Astrocyte (in vitro differentiated cells and primary cell): ENCODE data around the gene CSMD2. TPM values are rescaled to one million over a fixed set of nuclear protein-coding genes. Genes with fewer than 3 reads are reported as not detected.
A peak's percentile ranks its signal among the peaks of the same experiment; 100 is the strongest.

Experiments
- DNase-seq: peaks from one replicate; pipeline ENCODE4 v3.0.0-alpha.2; 2010; ENCODE audit warnings: low read depth
- FAIRE-seq: peaks from 2 replicates; lab custom pipeline; 2011; peaks lifted over from hg19 to GRCh38; lab: Jason Lieb, UNC
- H2AFZ ChIP-seq: 2 replicates; pipeline ENCODE4 v1.6.0; 2012; ENCODE audit warnings: low read depth, low read length, inconsistent platforms
- H3K27ac ChIP-seq: 2 replicates; pipeline ENCODE4 v1.5.1; 2011; ENCODE audit warnings: low read depth, low read length, inconsistent platforms
- H3K27me3 ChIP-seq: 2 replicates; pipeline ENCODE4 v1.6.0; 2011; ENCODE audit warnings: low read length, inconsistent platforms; ENCODE audit not compliant: insufficient read depth
- H3K36me3 ChIP-seq: 2 replicates; pipeline ENCODE4 v1.5.1; 2011; ENCODE audit warnings: low read length, inconsistent platforms; ENCODE audit not compliant: insufficient read depth
- H3K4me1 ChIP-seq: 2 replicates; pipeline ENCODE4 v1.5.1; 2011; ENCODE audit warnings: low read length, inconsistent platforms; ENCODE audit not compliant: insufficient read depth
- H3K4me2 ChIP-seq: 2 replicates; pipeline ENCODE4 v1.6.0; 2012; ENCODE audit warnings: low read length, inconsistent platforms
- H3K4me3 ChIP-seq: 2 replicates; pipeline ENCODE4 v1.5.1; 2011; ENCODE audit warnings: low read depth, mild to moderate bottlenecking, low read length, inconsistent platforms; ENCODE audit not compliant: insufficient read depth
- H3K79me2 ChIP-seq: 2 replicates; pipeline ENCODE4 v1.6.0; 2012; ENCODE audit warnings: mild to moderate bottlenecking, low read length, inconsistent platforms; ENCODE audit not compliant: insufficient read depth
- H3K9ac ChIP-seq: 2 replicates; pipeline ENCODE4 v1.6.0; 2012; ENCODE audit warnings: mild to moderate bottlenecking, low read length, inconsistent platforms
- H3K9me3 ChIP-seq: 2 replicates; pipeline ENCODE4 v1.5.1; 2012; ENCODE audit warnings: low read depth, mild to moderate bottlenecking, low read length, inconsistent platforms; ENCODE audit not compliant: insufficient read depth
- H4K20me1 ChIP-seq: 2 replicates; pipeline ENCODE4 v1.6.0; 2012; ENCODE audit warnings: low read length, inconsistent platforms; ENCODE audit not compliant: insufficient read depth
- H3K27ac Mint-ChIP-seq: one replicate; pipeline ENCODE4 v1.8.0; 2021; ENCODE audit warnings: mild to moderate bottlenecking, mixed read lengths; ENCODE audit not compliant: unreplicated experiment
- H3K27me3 Mint-ChIP-seq: one replicate; pipeline ENCODE4 v1.8.0; 2021; ENCODE audit warnings: low read depth, mixed read lengths; ENCODE audit not compliant: unreplicated experiment
- H3K36me3 Mint-ChIP-seq: one replicate; pipeline ENCODE4 v1.8.0; 2021; ENCODE audit warnings: low read depth, mixed read lengths; ENCODE audit not compliant: unreplicated experiment
- H3K4me1 Mint-ChIP-seq: one replicate; pipeline ENCODE4 v1.8.0; 2021; ENCODE audit warnings: low read depth, mixed read lengths; ENCODE audit not compliant: unreplicated experiment
- H3K4me3 Mint-ChIP-seq: one replicate; pipeline ENCODE4 v1.8.0; 2021; ENCODE audit warnings: mild to moderate bottlenecking, moderate library complexity, mixed read lengths; ENCODE audit not compliant: unreplicated experiment
- H3K9me3 Mint-ChIP-seq: one replicate; pipeline ENCODE4 v1.8.0; 2021; ENCODE audit warnings: mild to moderate bottlenecking, mixed read lengths; ENCODE audit not compliant: unreplicated experiment
- EZH2 ChIP-seq: IDR thresholded peaks from 2 replicates; pipeline ENCODE4 v1.6.1; 2012; ENCODE audit warnings: mild to moderate bottlenecking, low read length, inconsistent platforms; ENCODE audit not compliant: insufficient read depth
- total RNA-seq: library from RNA; stranded (reverse); gene quantifications from 2 replicates; pipeline ENCODE4 v1.2.1, GENCODE V29; 2021
- TF ChIP-seq, protein P1 (sequence below): IDR thresholded peaks from 2 replicates; pipeline ENCODE4 v1.5.1; 2011; ENCODE audit warnings: low read depth, mild to moderate bottlenecking, inconsistent platforms, low read length, moderate library complexity; ENCODE audit not compliant: insufficient read depth

CSMD2 gene
- total RNA-seq, 1 donor from 2014 or later: 11.1 TPM

DNA sequence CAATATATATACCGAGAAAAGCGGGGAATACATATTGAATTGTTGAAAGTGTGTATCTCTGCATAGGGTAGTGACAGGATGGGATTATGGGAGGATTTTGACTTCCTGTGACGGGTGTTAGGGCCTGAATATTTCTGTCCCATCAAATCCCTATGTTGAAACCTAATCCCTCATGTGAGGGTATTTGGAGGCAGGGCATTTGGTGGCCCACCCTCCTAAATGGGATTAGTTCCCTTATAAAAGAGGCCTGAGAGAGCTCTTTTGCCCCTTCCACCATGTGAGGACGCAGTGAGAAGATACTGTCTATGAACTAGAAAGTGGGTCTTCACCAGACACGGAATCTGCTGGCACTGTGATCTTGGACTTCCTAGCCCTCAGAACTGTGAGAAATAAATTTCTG lies 555.3 kb downstream of the CSMD2 start:
- no peak overlapping the region for H3K27ac ChIP-seq
- no peaks in the 10 kb centered on the region for H3K4me1 ChIP-seq
- H3K4me2 ChIP-seq: no peak overlapping the region
- no peaks in the 10 kb centered on the region for H4K20me1 ChIP-seq
- no peak overlapping the region for H3K4me3 ChIP-seq
- no peaks in the 10 kb centered on the region for H3K27me3 ChIP-seq
- TF ChIP-seq, protein P1, sequence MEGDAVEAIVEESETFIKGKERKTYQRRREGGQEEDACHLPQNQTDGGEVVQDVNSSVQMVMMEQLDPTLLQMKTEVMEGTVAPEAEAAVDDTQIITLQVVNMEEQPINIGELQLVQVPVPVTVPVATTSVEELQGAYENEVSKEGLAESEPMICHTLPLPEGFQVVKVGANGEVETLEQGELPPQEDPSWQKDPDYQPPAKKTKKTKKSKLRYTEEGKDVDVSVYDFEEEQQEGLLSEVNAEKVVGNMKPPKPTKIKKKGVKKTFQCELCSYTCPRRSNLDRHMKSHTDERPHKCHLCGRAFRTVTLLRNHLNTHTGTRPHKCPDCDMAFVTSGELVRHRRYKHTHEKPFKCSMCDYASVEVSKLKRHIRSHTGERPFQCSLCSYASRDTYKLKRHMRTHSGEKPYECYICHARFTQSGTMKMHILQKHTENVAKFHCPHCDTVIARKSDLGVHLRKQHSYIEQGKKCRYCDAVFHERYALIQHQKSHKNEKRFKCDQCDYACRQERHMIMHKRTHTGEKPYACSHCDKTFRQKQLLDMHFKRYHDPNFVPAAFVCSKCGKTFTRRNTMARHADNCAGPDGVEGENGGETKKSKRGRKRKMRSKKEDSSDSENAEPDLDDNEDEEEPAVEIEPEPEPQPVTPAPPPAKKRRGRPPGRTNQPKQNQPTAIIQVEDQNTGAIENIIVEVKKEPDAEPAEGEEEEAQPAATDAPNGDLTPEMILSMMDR: no peak
- H3K9ac ChIP-seq: no peak overlapping the region
- no peaks in the 10 kb centered on the region for H3K79me2 ChIP-seq
- H3K9me3 Mint-ChIP-seq: peaks cover 2% of the 10 kb centered on the region
- no peak overlapping the region for H2AFZ ChIP-seq
- H3K27ac Mint-ChIP-seq: no peak overlapping the region
- DNase-seq (no peak), FAIRE-seq (no peak)
- no peak overlapping the region for H3K4me3 Mint-ChIP-seq
- H3K27me3 Mint-ChIP-seq: peaks cover 14% of the 10 kb centered on the region
- no peaks in the 10 kb centered on the region for H3K9me3 ChIP-seq
- peaks cover 8% of the 10 kb centered on the region for H3K36me3 Mint-ChIP-seq
- H3K4me1 Mint-ChIP-seq: no peaks in the 10 kb centered on the region
- H3K36me3 ChIP-seq: no peaks in the 10 kb centered on the region

DNA sequence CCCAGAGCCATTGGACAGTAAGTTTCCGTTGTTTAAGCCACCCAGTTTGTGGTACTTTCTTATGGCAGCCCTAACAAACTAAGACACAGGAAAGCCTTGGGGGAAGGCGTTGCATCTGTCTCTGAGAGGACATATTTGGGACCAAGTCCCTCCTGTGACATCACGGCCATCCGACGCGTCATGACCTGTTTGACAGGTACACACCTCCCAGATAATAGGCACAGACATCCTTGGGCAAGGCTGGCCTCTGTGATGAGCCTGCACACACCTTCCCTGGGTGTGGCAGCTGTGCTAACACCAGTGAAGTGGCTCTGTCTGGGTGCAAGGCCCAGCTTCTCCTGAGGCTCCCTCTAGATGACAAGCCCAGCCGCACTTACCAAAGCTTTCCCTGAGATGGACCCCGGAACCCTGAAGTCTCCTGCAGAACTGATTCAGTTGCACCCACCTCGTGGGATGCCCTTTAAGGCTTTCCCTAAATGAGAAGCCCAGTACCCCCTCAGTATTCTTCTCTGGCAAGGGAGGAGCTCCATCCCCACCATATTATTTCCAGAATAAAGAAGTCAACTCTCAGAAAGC lies 556.1 kb downstream of the CSMD2 start:
- H3K9ac ChIP-seq: no peak overlapping the region
- Mint-ChIP-seq H3K4me3 (no peak overlapping the region), H3K9me3 (peaks cover 2% of the 10 kb centered on the region), H3K36me3 (peaks cover 12% of the 10 kb centered on the region), H3K27me3 (peaks cover 16% of the 10 kb centered on the region), H3K27ac (no peak overlapping the region), H3K4me1 (no peaks in the 10 kb centered on the region)
- no peaks in the 10 kb centered on the region for H3K4me1 ChIP-seq
- H3K79me2 ChIP-seq: no peaks in the 10 kb centered on the region
- no peaks in the 10 kb centered on the region for H4K20me1 ChIP-seq
- H2AFZ ChIP-seq: no peak overlapping the region
- no peak for DNase-seq
- H3K9me3 ChIP-seq: no peaks in the 10 kb centered on the region
- TF ChIP-seq EZH2: no peak
- TF ChIP-seq, protein P1: no peak
- H3K4me3 ChIP-seq: no peak overlapping the region
- H3K27me3 ChIP-seq: no peaks in the 10 kb centered on the region
- no peaks in the 10 kb centered on the region for H3K36me3 ChIP-seq
- no peak overlapping the region for H3K4me2 ChIP-seq
- no peak overlapping the region for H3K27ac ChIP-seq
- FAIRE-seq: no peak

DNA sequence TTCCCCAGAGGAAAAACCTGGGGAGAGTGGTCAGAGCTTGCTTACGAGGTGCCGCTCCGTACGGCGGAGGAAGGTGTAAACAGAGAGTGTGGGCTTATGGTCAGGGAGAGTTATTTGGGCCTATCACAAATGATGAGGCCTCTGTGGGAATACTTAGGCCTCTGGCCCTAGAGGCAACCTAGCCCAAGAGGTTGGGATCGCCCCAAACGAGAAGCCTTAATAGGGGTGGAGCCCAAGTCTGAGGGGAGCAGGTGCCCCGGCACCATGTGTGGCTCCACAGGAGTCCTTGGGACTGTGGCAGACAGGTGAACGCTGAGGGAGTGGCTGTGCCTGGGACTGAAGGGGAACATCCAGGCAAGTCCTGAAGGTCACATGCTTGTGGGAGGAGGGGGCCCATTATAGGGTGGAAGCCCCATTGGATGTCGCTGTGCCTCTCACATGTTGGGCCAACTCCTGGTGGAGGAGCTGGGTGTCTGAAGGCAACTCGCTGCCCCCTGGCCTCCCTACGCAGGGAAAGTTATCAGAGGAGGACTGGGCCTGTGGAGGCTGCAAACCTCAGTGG lies 557.5 kb downstream of the CSMD2 start:
- FAIRE-seq (no peak), DNase-seq (no peak)
- H3K79me2 ChIP-seq: no peaks in the 10 kb centered on the region
- H3K4me1 ChIP-seq: no peaks in the 10 kb centered on the region
- H3K9me3 ChIP-seq: no peaks in the 10 kb centered on the region
- H3K4me3 ChIP-seq: no peak overlapping the region
- H3K4me2 ChIP-seq: no peak overlapping the region
- Mint-ChIP-seq H3K36me3 (peaks cover 20% of the 10 kb centered on the region), H3K9me3 (peaks cover 7% of the 10 kb centered on the region), H3K4me3 (no peak overlapping the region), H3K27ac (peak overlapping the region; percentile 76), H3K27me3 (peaks cover 18% of the 10 kb centered on the region), H3K4me1 (no peaks in the 10 kb centered on the region)
- no peaks in the 10 kb centered on the region for H4K20me1 ChIP-seq
- no peaks in the 10 kb centered on the region for H3K27me3 ChIP-seq
- TF ChIP-seq, protein P1: no peak
- no peak for TF ChIP-seq EZH2
- no peak overlapping the region for H3K9ac ChIP-seq
- no peak overlapping the region for H3K27ac ChIP-seq
- H3K36me3 ChIP-seq: no peaks in the 10 kb centered on the region
- H2AFZ ChIP-seq: no peak overlapping the region
